Ovary (tissue), 9 donors: Measurements from ENCODE around the gene KDELR1. TPM values are rescaled to one million over a fixed set of nuclear protein-coding genes. Genes with fewer than 3 reads are reported as not detected.

Experiments
- DNase-seq, 5 donors: peaks; one replicate each; pipeline ENCODE4 v3.0.0-alpha.2; 2019 to 2020
- H3K27ac ChIP-seq, 2 donors: fragments of 200-600 bp; one replicate each; pipeline versions ENCODE4 v1.5.1 to v1.8.0; 2019 to 2022
- H3K27me3 ChIP-seq: fragments of 200-600 bp; one replicate; pipeline ENCODE4 v1.8.0; 2022
- H3K36me3 ChIP-seq: fragments of 200-600 bp; sonication (generic); one replicate; pipeline ENCODE4 v1.5.1; 2019
- H3K4me1 ChIP-seq: one replicate; pipeline ENCODE4 v1.8.1; 2013; ENCODE audit warnings: mild to moderate bottlenecking, moderate library complexity; ENCODE audit not compliant: insufficient read depth
- H3K4me3 ChIP-seq: fragments of 200-600 bp; sonication (generic); one replicate; pipeline ENCODE4 v1.5.1; 2017
- H3K9me3 ChIP-seq, 2 donors: fragments of 200-600 bp in 1 of 2; sonication (generic) in 1 of 2; one replicate each; pipeline versions ENCODE4 v1.5.1 to v1.8.1; 2013 to 2019; ENCODE audit warnings: mild to moderate bottlenecking in 1 of 2, moderate library complexity in 1 of 2
- EP300 ChIP-seq: sonication (generic); formaldehyde crosslinking; IDR thresholded peaks from one replicate; pipeline ENCODE4 v1.6.1; 2017; ENCODE audit warnings: antibody characterized with exemption
- POLR2A ChIP-seq: fragments of 450-650 bp; IDR thresholded peaks from one replicate; pipeline ENCODE4 v1.6.1; 2017; ENCODE audit warnings: antibody characterized with exemption, mild to moderate bottlenecking, moderate library complexity
- WGBS, 3 donors: extraction: QIAGEN DNeasy Blood & Tissue Kit in 1 of 3; methylation state at CpG; one replicate each; pipeline versions ENCODE4 v1.1.5 to v1.1.7; 2013 to 2017; 5-methylcytosine and 5-hydroxymethylcytosine counted together
- intact Hi-C, 4 donors: fragments of 100-400 bp; cut with DNase I; formaldehyde crosslinking; loops; one replicate each; pipeline versions ENCODE4 v1.11.0 to v1.15.1; 2022 to 2023
- polyA plus RNA-seq, 2 donors: library from polyadenylated mRNA; stranded (reverse); fragments of 200-250 nt in 1 of 2; fragments of 350-450 nt in 1 of 2; fragmentation: Illumina TruSeq in 1 of 2; extraction: RNeasy Lipid Tissue Mini Kit (QIAGEN cat#74804) in 1 of 2; gene quantifications; one replicate each; pipeline ENCODE4 v1.2.3, GENCODE V29; 2013 to 2014
- total RNA-seq, 7 donors: library from RNA; depleted of rRNA in 2 of 7; stranded (reverse); fragments of >200 nt in 2 of 7; fragmentation: NEBNext Ultra II Directional in 3 of 7; extraction: Animal tissue kit (Norgen Biotek cat#: 25700) in 3 of 7; gene quantifications; one replicate each; pipeline versions ENCODE4 v1.1.0 to v1.2.4, GENCODE V29; 2016 to 2023
- TF ChIP-seq, protein P1 (sequence below), 3 donors: fragments of 450-650 bp in 2 of 3; fragments of 200-600 bp in 1 of 3; IDR thresholded peaks; one replicate each; pipeline versions ENCODE4 v1.5.1 to v1.8.0; 2016 to 2022; ENCODE audit warnings: antibody characterized with exemption in 3 of 3, mild to moderate bottlenecking in 1 of 3
- donor health status: DM: no; HTN: no; CAD: no; lungs with moderate emphysema.
- donor health status: DM: no; HTN: no; CAD: no.
- donor health status: Bipolar disorder and iron deficiency.
- donor health status: DM: yes; HTN: yes; CAD: no.
- donor health status: DM: no; HTN: no; CAD: no.
- donor health status: DM: yes; HTN: yes; CAD: no.

KDELR1 gene
- total and polyA plus RNA-seq, 9 donors: 94.0 to 333 (median 179) TPM

DNA sequence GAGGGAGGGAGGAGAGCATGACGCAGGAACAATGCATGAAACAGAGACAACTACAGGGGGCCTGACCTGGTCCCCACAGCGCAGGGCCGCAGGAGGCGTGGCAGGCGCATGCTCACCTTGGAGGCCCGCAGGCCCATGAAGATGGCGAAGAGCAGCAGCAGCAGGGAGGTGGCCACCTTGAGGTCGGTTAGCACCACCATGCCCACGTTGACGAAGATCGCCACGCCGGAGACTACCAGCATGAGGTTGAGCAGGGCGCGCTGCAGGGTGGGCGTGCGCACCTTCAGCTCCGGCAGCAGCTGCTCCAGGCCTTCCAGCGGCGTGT is 49.0 kb downstream of the KDELR1 start:
- Histone ChIP-seq H3K4me3 (no peak overlapping the region), H3K27me3 (no peaks in the 10 kb centered on the region), H3K9me3 (no peaks in the 10 kb centered on the region), H3K36me3 (no peaks in the 10 kb centered on the region), H3K4me1 (no peaks in the 10 kb centered on the region), H3K27ac (no peak overlapping the region)
- intact Hi-C loops: loop anchor here in 1 of 4 donors (10.0 kb wide), 1 partner anchor 58 kb away; no protein-coding TSS in a partner anchor
- TF ChIP-seq POLR2A (no peak), EP300 (no peak)
- TF ChIP-seq, protein P1, sequence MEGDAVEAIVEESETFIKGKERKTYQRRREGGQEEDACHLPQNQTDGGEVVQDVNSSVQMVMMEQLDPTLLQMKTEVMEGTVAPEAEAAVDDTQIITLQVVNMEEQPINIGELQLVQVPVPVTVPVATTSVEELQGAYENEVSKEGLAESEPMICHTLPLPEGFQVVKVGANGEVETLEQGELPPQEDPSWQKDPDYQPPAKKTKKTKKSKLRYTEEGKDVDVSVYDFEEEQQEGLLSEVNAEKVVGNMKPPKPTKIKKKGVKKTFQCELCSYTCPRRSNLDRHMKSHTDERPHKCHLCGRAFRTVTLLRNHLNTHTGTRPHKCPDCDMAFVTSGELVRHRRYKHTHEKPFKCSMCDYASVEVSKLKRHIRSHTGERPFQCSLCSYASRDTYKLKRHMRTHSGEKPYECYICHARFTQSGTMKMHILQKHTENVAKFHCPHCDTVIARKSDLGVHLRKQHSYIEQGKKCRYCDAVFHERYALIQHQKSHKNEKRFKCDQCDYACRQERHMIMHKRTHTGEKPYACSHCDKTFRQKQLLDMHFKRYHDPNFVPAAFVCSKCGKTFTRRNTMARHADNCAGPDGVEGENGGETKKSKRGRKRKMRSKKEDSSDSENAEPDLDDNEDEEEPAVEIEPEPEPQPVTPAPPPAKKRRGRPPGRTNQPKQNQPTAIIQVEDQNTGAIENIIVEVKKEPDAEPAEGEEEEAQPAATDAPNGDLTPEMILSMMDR (IDR thresholded peaks at IDR 0.05): no peak
- no peak for DNase-seq
- 80 to 91% (median 89%) methylated on average over 20 of the region's 20 CpGs for WGBS, 3 donors

DNA sequence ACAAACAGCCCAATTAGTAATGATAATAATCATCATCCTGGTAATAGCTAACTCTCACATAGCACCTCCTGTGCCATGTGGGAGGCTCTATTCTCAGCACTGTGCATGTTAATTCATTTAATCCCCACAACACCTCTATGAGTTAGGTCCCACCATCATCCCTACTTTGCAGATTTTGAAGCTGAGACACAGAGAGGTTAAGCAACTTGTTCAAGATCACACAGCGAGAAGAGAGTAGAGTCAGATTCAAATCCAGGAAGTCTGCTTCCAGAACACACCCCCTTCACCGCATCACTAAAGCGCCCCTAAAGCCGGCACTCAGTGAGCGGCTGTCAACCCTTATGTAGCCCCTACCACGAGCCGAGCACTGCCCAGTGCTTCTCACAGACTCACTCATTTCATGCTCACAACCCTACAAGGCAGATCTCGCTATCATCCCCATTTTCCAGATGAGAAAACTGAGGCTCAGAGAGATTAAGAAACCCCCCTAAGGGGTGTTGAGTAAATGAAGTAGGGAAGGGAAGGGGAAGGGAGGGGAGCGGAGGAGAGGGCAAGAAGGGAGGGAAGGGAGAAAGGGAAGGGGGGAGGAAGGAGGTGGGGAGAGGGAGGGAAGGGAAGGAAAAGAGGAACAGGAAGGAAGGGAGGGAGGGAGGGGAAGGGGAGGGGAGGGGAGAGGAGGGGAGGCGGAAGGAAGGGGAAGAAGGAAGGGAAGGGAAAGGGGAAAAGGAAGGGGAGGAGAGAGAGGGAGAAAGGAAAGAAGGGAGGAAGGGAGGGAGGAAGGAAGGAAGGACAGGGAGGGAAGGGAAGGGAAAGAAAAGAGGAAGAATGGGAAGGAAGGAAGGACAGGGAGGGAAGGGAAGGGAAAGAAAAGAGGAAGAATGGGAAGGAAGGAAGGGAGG is 49.6 kb downstream of the KDELR1 start:
- Histone ChIP-seq H3K36me3 (no peaks in the 10 kb centered on the region), H3K4me1 (no peaks in the 10 kb centered on the region), H3K4me3 (no peak overlapping the region), H3K27ac (no peak overlapping the region), H3K27me3 (no peaks in the 10 kb centered on the region), H3K9me3 (no peaks in the 10 kb centered on the region)
- 95 to 96% (median 95%) methylated on average over 9 to 10 of the region's 10 CpGs for WGBS, 3 donors
- intact Hi-C loops: loop anchor here in 1 of 4 donors (10.0 kb wide), 1 partner anchor 57 kb away; no protein-coding TSS in a partner anchor
- no peak for DNase-seq
- TF ChIP-seq EP300: no peak
- TF ChIP-seq, protein P1 (IDR thresholded peaks at IDR 0.05): no peak
- TF ChIP-seq POLR2A: no peak

DNA sequence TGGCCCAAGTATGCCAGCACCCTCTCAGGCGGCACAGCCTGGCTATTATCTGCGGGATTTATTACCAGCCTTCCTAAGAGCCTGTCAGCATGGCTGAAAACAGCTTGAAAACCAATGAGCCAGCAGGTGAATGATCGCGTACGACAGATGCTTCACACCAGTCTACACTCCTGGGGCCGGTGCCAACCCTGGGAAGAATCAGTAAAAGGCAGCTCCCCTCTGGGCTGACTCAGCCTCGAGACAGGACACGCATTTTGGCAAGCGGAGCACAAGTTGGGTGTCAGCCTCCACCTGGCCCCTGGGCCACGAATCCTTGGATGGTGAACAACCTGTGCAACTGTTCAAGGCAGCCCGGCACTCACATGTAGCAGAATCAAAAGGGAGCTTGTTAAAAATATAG is 50.4 kb downstream of the KDELR1 start:
- 82 to 91% (median 87%) methylated on average over 11 of the region's 11 CpGs for WGBS, 3 donors
- H3K9me3 ChIP-seq: no peaks in the 10 kb centered on the region
- no peak overlapping the region for H3K4me3 ChIP-seq
- H3K4me1 ChIP-seq: no peaks in the 10 kb centered on the region
- intact Hi-C loops: loop anchor here in 1 of 4 donors (10.0 kb wide), 1 partner anchor 56 kb away; no protein-coding TSS in a partner anchor
- no peak overlapping the region for H3K27ac ChIP-seq
- H3K27me3 ChIP-seq: no peaks in the 10 kb centered on the region
- no peaks in the 10 kb centered on the region for H3K36me3 ChIP-seq
- TF ChIP-seq, protein P1 (IDR thresholded peaks at IDR 0.05): no peak
- TF ChIP-seq EP300: no peak
- no peak for TF ChIP-seq POLR2A
- no peak for DNase-seq

DNA sequence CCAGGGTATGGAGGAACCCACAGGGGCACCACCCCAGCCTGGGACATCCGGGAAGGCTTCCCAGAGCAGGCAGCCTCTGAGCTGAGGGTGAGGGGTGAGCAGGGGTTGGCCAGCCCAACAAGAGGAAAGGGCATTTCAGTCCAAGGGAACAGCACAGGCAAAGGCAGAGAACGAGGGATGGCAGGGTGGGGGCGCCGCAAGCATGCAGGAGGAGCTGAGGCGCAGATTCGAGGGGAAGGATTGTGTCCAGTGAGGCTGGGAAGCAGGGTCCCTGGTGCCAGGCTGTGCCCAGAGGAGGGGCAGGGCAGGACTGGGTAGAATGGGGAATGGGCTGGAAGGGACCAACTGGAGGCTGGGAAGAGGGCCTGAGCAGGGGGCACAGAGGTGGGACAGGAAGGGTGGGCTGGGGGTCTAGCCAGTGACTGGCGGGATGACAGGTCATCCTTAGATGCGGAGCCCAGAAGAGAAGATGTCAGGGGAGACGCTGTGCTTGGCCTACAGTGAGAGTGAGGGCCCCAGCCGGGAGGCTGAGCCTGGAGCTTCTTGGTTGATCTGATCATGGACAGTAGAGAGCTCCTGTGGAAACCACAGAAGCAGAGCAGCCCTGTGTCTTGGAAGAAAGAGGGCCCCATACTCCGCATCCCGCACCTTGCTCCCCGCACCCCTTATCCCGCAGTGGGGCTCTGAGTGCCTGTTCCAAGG is 52.4 kb downstream of the KDELR1 start:
- TF ChIP-seq EP300 (no peak), POLR2A (no peak)
- TF ChIP-seq, protein P1 (IDR thresholded peaks at IDR 0.05): no peak
- Histone ChIP-seq H3K27ac (no peak overlapping the region), H3K36me3 (no peaks in the 10 kb centered on the region), H3K4me1 (no peaks in the 10 kb centered on the region), H3K9me3 (no peaks in the 10 kb centered on the region), H3K4me3 (no peak overlapping the region), H3K27me3 (no peaks in the 10 kb centered on the region)
- no peak for DNase-seq
- intact Hi-C loops: no loop called here
- 90 to 92% (median 91%) methylated on average over 14 of the region's 14 CpGs for WGBS, 3 donors
